Measurements from ENCODE around the gene CIAPIN1.

CIAPIN1 gene

GRCh38 chr16:57388359-57389086, 58.7 kb downstream of the CIAPIN1 start:
- TF ChIP-seq, protein P1, sequence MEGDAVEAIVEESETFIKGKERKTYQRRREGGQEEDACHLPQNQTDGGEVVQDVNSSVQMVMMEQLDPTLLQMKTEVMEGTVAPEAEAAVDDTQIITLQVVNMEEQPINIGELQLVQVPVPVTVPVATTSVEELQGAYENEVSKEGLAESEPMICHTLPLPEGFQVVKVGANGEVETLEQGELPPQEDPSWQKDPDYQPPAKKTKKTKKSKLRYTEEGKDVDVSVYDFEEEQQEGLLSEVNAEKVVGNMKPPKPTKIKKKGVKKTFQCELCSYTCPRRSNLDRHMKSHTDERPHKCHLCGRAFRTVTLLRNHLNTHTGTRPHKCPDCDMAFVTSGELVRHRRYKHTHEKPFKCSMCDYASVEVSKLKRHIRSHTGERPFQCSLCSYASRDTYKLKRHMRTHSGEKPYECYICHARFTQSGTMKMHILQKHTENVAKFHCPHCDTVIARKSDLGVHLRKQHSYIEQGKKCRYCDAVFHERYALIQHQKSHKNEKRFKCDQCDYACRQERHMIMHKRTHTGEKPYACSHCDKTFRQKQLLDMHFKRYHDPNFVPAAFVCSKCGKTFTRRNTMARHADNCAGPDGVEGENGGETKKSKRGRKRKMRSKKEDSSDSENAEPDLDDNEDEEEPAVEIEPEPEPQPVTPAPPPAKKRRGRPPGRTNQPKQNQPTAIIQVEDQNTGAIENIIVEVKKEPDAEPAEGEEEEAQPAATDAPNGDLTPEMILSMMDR (IDR thresholded peaks at IDR 0.05; ENCODE audit: control extremely low read depth, extremely low read depth, low read depth, missing control alignments): no peak
- ChIA-PET CTCF (interaction anchor here (0.7 to 4.9 kb wide), 4 partner anchors 11 to 89 kb away, joined by 3 to 29 read pairs (median 6); no protein-coding TSS in a partner anchor), POLR2A (interaction anchor here (0.6 to 1.1 kb wide), 3 partner anchors 25 to 440 kb away, joined by 3 to 5 read pairs (median 4); no protein-coding TSS in a partner anchor)
- DNase-seq (ENCODE audit: extremely low spot score): no peak

GRCh38 chr16:57387598-57388354, 59.4 kb downstream of the CIAPIN1 start:
- ChIA-PET CTCF (interaction anchor here (0.7 to 4.9 kb wide), 8 partner anchors 10 to 88 kb away, joined by 3 to 29 read pairs (median 6); partner anchors contain the start of genes CCL17 and CX3CL1), POLR2A (interaction anchor here (0.6 to 1.1 kb wide), 2 partner anchors 25 to 120 kb away, joined by 3 to 4 read pairs; no protein-coding TSS in a partner anchor)
- no peak for DNase-seq (ENCODE audit: extremely low spot score)
- TF ChIP-seq, protein P1 (IDR thresholded peaks at IDR 0.05; ENCODE audit: control extremely low read depth, extremely low read depth, low read depth, missing control alignments): no peak

DNA sequence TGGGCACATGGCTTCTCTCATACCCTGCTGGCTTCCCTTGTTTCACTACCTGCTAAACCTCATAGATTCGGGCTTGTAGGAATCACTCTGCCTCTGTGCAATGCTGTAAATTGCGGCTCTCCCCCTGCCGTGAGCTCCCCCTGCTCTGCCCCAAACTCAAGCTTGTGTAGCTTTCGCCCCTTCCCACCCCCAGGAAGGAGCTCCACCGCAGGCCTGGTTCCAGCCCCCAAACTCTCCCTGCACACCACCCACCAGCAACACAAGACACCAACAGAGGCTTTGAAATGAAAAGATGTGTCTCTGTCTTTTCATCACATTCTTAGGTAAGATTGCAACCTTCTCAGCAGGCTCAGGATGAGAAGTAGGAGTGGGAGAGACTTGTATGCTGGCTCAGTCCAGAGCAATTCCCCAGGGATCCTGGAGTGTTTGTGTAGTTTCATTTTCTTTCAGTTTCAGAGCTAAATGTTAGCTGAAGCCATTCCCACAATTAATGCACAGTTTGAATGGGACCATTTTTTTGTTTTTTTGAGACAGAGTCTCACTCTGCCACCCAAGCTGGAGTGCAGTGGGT, 60.7 kb downstream of the CIAPIN1 start:
- ChIA-PET POLR2A (interaction anchor here (0.7 to 1.0 kb wide), 3 partner anchors 14 to 336 kb away, joined by 3 to 4 read pairs (median 4); no protein-coding TSS in a partner anchor), CTCF (interaction anchor here (0.7 to 4.9 kb wide), 10 partner anchors 9 to 36 kb away, joined by 3 to 29 read pairs (median 4); partner anchors contain the start of genes CCL17 and CX3CL1)
- no peak for DNase-seq (ENCODE audit: extremely low spot score)

GRCh38 chr16:57385083-57385482, 62.1 kb downstream of the CIAPIN1 start:
- ChIA-PET POLR2A (no interaction called here), CTCF (interaction anchor here (0.8 to 4.9 kb wide), 3 partner anchors 28 to 84 kb away, joined by 4 to 29 read pairs (median 4); no protein-coding TSS in a partner anchor)
- DNase-seq (ENCODE audit: extremely low spot score): no peak
- TF ChIP-seq, protein P1 (IDR thresholded peaks at IDR 0.05; ENCODE audit: control extremely low read depth, extremely low read depth, low read depth, missing control alignments): no peak

More for the DNA sequence above, 60.7 kb downstream of the CIAPIN1 start:
- TF ChIP-seq, protein P1 (IDR thresholded peaks at IDR 0.05; ENCODE audit: control extremely low read depth, extremely low read depth, low read depth, missing control alignments): no peak

- POLR2A ChIA-PET: interaction anchor here (0.6 kb wide), 1 partner anchor 24 kb away, joined by 3 read pairs; no protein-coding TSS in a partner anchor
- CTCF ChIA-PET: interaction anchor here (0.8 to 4.9 kb wide), 3 partner anchors 29 to 84 kb away, joined by 4 to 29 read pairs (median 4); no protein-coding TSS in a partner anchor
- TF ChIP-seq, protein P1 (IDR thresholded peaks at IDR 0.05; ENCODE audit: control extremely low read depth, extremely low read depth, low read depth, missing control alignments): no peak
- DNase-seq (ENCODE audit: extremely low spot score): no peak
Measured at GRCh38 chr16:57384248-57385070, 62.7 kb downstream of the CIAPIN1 start.
